ENCODE data around the gene DSG4. TPM values are rescaled to one million over a fixed set of nuclear protein-coding genes. Genes with fewer than 3 reads are reported as not detected.
A peak's percentile ranks its signal among the peaks of the same experiment; 100 is the strongest.

DSG4 gene
- total RNA-seq, 2 donors from 2014 or later, result not detected

DNA sequence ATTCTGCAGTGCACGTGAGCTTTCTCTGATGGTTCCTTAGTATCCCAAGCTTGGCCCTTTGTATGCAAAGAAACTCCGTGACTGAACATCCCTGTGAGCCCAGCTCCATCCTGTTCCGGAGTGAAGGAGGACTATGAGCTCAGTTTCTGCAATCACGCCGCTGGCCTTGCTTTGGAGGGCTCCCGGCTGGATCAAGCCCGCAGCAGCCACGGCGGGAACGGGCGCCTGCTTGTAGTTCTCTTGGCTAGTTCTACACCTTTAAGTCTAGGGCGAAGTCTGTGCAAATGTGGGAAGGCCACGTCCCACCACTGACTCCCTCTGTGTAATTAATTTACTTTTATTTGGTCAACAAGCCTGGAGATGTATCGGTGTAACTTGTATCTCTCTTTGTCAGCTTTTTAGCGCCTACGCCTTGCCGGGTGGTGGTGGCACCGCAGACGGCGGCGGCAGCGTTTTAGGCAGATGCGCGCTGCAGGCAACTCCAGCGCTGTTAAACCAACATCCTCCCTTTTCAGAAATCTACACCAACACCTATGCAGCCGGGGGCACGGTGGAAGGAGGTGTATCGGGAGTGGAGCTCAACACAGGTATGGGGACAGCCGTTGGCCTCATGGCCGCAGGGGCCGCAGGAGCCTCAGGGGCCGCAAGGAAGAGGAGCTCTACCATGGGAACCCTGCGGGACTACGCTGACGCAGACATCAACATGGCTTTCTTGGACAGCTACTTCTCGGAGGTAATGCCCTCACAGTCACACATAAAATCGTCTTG lies 34.3 kb downstream of the DSG4 start:
- Histone ChIP-seq H3K4me3 (ENCODE audit: low read length) (no peak overlapping the region), H3K27ac (ENCODE audit: low read depth, low read length) (no peak overlapping the region), H3K9ac (ENCODE audit: extremely low read depth, low read length, poor library complexity, severe bottlenecking) (no peak overlapping the region), H3K36me3 (ENCODE audit: control insufficient read depth, insufficient read depth, low read length) (no peaks in the 10 kb centered on the region), H3K27me3 (ENCODE audit: control insufficient read depth, insufficient read depth, low read length, poor library complexity, severe bottlenecking) (no peaks in the 10 kb centered on the region), H3K4me1 (ENCODE audit: control insufficient read depth, insufficient read depth, low read length) (no peaks in the 10 kb centered on the region), H3K9me3 (ENCODE audit: control insufficient read depth, low read length) (no peaks in the 10 kb centered on the region)
- no peaks in the 10 kb centered on the region for H3K4me1 Mint-ChIP-seq
- no peaks in the 10 kb centered on the region for H3K9me3 Mint-ChIP-seq
- no peak for TF ChIP-seq CTCF (conservative IDR thresholded peaks at IDR 0.05)
- H3K4me3 Mint-ChIP-seq, result peak overlapping the region; percentile 13
- no peak overlapping the region for H3K27ac Mint-ChIP-seq
- DNase-seq, result peak; percentile 45
- H3K36me3 Mint-ChIP-seq (ENCODE audit: low read depth), result no peaks in the 10 kb centered on the region
- H3K27me3 Mint-ChIP-seq (ENCODE audit: insufficient read depth), result no peaks in the 10 kb centered on the region
- WGBS, 2 experiments (ENCODE audit: insufficient coverage in 1 of 2, insufficient read length in 1 of 2), result 95 to 97% methylated on average over 16 to 35 of the region's 37 CpGs

DNA sequence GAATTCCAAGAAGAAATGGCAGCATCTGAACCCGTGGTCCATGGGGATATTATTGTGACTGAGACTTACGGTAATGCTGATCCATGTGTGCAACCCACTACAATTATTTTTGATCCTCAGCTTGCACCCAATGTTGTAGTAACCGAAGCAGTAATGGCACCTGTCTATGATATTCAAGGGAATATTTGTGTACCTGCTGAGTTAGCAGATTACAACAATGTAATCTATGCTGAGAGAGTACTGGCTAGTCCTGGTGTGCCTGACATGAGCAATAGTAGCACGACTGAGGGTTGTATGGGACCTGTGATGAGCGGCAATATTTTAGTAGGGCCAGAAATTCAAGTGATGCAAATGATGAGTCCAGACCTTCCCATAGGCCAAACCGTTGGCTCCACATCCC lies 36.6 kb downstream of the DSG4 start:
- no peak overlapping the region for H3K9ac ChIP-seq (ENCODE audit: extremely low read depth, low read length, poor library complexity, severe bottlenecking)
- H3K27ac Mint-ChIP-seq, result no peak overlapping the region
- no peaks in the 10 kb centered on the region for H3K36me3 Mint-ChIP-seq (ENCODE audit: low read depth)
- TF ChIP-seq CTCF (conservative IDR thresholded peaks at IDR 0.05), result no peak
- H3K36me3 ChIP-seq (ENCODE audit: control insufficient read depth, insufficient read depth, low read length), result no peaks in the 10 kb centered on the region
- no peaks in the 10 kb centered on the region for H3K27me3 ChIP-seq (ENCODE audit: control insufficient read depth, insufficient read depth, low read length, poor library complexity, severe bottlenecking)
- 90 to 91% methylated on average over 4 to 6 of the region's 6 CpGs for WGBS, 2 experiments (ENCODE audit: insufficient coverage in 1 of 2, insufficient read length in 1 of 2)
- no peak for DNase-seq
- H3K4me3 ChIP-seq (ENCODE audit: low read length), result no peak overlapping the region
- H3K27ac ChIP-seq (ENCODE audit: low read depth, low read length), result no peak overlapping the region
- no peaks in the 10 kb centered on the region for H3K27me3 Mint-ChIP-seq (ENCODE audit: insufficient read depth)
- H3K4me1 Mint-ChIP-seq, result no peaks in the 10 kb centered on the region
- no peaks in the 10 kb centered on the region for H3K9me3 Mint-ChIP-seq
- no peaks in the 10 kb centered on the region for H3K4me1 ChIP-seq (ENCODE audit: control insufficient read depth, insufficient read depth, low read length)
- no peaks in the 10 kb centered on the region for H3K9me3 ChIP-seq (ENCODE audit: control insufficient read depth, low read length)
- H3K4me3 Mint-ChIP-seq, result no peak overlapping the region

DNA sequence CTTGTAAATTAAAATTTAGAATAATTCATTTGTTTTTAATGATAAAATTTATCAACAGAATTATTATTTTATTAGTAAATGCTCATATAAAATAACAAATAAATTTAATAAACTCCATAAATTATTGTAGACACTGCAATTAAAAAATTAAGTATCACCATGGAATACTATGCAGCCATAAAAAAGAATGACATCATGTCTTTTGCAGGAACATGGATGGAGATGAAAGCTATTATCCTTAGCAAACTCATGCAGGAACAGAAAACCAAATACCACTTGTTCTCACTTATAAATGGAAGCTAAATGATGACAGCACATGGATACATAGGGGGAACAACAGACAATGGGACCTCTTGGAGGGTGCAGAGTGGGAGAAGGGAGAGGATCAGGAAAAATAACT lies 41.3 kb downstream of the DSG4 start:
- no peaks in the 10 kb centered on the region for H3K9me3 ChIP-seq (ENCODE audit: control insufficient read depth, low read length)
- H3K36me3 ChIP-seq (ENCODE audit: control insufficient read depth, insufficient read depth, low read length), result no peaks in the 10 kb centered on the region
- H3K27me3 Mint-ChIP-seq (ENCODE audit: insufficient read depth), result no peaks in the 10 kb centered on the region
- no peak overlapping the region for H3K4me3 ChIP-seq (ENCODE audit: low read length)
- H3K27me3 ChIP-seq (ENCODE audit: control insufficient read depth, insufficient read depth, low read length, poor library complexity, severe bottlenecking), result no peaks in the 10 kb centered on the region
- H3K4me1 Mint-ChIP-seq, result no peaks in the 10 kb centered on the region
- TF ChIP-seq CTCF (conservative IDR thresholded peaks at IDR 0.05), result no peak
- no peak for DNase-seq
- no peaks in the 10 kb centered on the region for H3K9me3 Mint-ChIP-seq
- H3K27ac ChIP-seq (ENCODE audit: low read depth, low read length), result no peak overlapping the region
- no peaks in the 10 kb centered on the region for H3K4me1 ChIP-seq (ENCODE audit: control insufficient read depth, insufficient read depth, low read length)
- H3K27ac Mint-ChIP-seq, result no peak overlapping the region
- no peaks in the 10 kb centered on the region for H3K36me3 Mint-ChIP-seq (ENCODE audit: low read depth)
- no peak overlapping the region for H3K9ac ChIP-seq (ENCODE audit: extremely low read depth, low read length, poor library complexity, severe bottlenecking)
- H3K4me3 Mint-ChIP-seq, result no peak overlapping the region
